Jurkat, Clone E6-1 (cell line): ENCODE data around the gene GNPDA2. TPM values are rescaled to one million over a fixed set of nuclear protein-coding genes. Genes with fewer than 3 reads are reported as not detected.
"Not testable (repeated sequence)": the region's sequence is repeated elsewhere in the genome, so short reads cannot be mapped to it uniquely, and the experiment has no call there.

Source experiments
- DNase-seq: peaks from one replicate; pipeline ENCODE4 v3.0.0-alpha.2; 2011; ENCODE audit warnings: low read depth, low spot score
- H3K4me3 ChIP-seq: 2 replicates; pipeline ENCODE4 v1.5.1; 2011; ENCODE audit warnings: mild to moderate bottlenecking, low read length, control low read depth, moderate library complexity
- polyA plus RNA-seq: library from polyadenylated mRNA; unstranded; fragments of >200 nt; gene quantifications from one replicate; pipeline ENCODE4 v1.2.1, GENCODE V29; 2012; ENCODE audit warnings: missing spikeins; ENCODE audit not compliant: insufficient read length, insufficient read depth

Gene GNPDA2
- 27.0 TPM for polyA plus RNA-seq

DNA sequence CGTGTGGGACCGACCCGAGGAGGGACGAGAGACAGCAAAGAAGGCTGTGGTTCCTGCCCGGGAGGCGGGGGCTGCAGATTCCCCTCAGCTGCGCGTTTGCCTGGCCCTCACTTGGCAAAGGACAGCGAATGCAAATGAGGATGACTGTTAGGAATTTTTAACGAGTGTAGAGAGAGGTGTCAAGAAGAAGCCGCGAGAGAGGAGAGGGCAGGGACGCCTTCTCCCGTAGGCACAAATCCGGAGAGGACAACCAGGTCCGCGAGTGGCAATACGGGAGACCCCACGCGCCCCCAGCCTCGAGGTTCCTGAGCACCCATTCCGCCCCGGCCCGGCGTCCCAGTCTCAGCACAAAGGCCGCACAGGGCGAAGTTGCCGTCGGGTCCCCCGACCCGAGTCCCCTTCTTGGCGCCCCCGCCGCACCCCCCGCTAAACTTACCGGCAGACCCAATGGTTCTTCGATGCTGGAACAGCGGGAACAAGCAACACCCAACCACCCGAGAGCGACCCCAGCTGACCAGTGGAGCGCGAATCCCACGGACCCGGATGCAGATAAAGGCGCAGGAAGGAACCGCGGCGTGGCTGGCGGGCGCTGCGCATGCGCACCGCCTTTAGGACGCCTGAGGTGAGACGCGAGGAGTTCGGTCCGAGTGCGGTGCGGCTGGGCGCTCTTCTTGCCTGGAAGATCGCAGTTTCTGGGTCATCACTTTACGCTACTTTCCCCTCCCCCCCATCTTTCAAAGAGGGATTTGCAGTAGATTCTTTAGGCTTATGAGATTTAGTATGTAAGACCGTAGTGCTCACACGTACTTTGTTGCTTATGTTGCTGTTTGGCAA is at the start of gene GNPDA2:
Gene GNPDA2, minus strand, starts transcription at position 519 of the 834 bp plus-strand sequence. CDS start 4,349 bp downstream, outside the sequence.
- peak within 1 kb of the TSS; percentile 85 for H3K4me3 ChIP-seq
- DNase-seq = peak; percentile 71

- H3K4me3 ChIP-seq = no peak overlapping the region
- DNase-seq = no peak
Measured at GRCh38 chr4:44772340-44772739, 46.0 kb upstream of the GNPDA2 start.

DNA sequence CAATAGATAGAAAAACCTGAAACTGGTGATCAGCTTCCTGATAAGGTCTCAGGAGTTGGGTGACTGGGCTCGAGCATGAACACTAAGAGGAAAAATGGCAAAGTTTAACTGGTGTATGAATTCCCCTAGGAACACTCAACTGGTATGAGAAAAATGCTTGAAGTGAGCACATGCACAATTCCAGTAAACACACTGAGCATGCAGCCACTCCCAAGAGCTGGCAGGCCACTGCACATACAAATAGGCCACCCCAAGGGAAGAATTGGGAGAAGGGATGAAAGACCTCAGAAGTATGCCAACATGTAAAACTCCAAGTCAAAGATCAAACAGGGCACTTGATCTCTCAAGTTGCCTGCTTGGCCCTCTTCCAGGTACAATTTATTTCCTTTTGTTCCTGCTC is 45.4 kb upstream of the GNPDA2 start:
- DNase-seq = no peak
- H3K4me3 ChIP-seq = no peak overlapping the region

GRCh38 chr4:44766453-44766852 is 40.1 kb upstream of the GNPDA2 start:
- DNase-seq = no peak

GRCh38 chr4:44765116-44765515 is 38.8 kb upstream of the GNPDA2 start:
- no peak overlapping the region for H3K4me3 ChIP-seq
- no peak for DNase-seq

More at GRCh38 chr4:44766453-44766852, 40.1 kb upstream of the GNPDA2 start:
- H3K4me3 ChIP-seq = no peak overlapping the region

DNA sequence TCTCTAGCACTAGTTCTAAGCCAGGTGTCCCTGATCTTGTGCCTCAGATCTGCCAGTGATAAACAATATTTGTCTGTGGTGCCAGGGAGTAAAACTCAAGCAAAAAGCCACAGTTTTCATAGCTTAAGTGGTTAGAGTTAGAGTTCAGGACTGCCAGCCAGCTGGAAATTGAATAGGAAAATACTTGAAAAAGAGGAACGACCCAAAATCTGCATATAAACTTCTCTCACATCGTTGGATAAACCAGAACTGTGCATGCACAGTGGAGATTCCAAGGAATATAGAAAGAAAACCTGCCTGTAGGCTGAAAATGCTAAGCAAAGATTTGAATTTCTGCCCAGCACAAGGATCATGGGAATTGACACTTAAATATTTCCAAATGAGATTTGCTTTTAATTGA is 35.0 kb upstream of the GNPDA2 start:
- no peak for DNase-seq
- H3K4me3 ChIP-seq = no peak overlapping the region

GRCh38 chr4:44760142-44760898 is 34.0 kb upstream of the GNPDA2 start:
- H3K4me3 ChIP-seq = no peak overlapping the region
- peak; percentile 26 for DNase-seq

DNA sequence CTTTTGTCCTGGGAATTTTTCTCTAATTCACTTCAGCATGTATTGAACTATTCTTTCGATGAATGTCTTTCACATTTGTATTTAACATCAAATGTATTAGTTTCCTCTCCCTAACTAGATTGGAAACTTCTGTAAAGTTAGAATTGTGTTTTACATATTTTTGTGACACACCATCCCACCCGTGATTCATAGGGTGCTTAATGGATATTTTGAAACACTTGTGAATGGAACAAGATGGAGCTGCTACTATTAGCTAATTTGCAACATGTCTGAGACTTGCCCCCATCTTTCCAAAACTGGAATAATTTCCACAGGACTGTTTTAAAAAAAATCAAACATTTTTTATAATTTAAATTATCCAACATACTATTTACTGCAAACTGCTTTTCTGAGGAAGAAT is 30.2 kb upstream of the GNPDA2 start:
- no peak overlapping the region for H3K4me3 ChIP-seq
- no peak for DNase-seq

DNA sequence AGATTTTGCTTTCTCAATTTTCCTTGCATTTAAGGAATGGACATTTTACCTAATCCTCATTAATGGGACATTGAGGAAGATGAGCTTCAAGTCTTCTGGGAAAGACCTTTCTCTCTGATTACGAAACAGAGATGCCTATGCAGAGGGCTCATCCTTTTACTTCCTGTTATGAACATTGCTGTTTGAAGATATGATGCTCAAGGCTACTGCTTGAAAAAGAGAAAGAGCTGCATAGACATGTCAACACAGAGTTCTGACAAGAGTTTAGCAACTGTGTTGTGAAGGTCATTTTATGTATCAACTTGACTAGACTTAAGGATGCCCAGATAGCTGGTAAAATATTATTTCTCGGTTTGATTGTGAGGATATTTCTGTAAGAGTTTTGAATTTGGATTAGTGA is 13.8 kb upstream of the GNPDA2 start:
- H3K4me3 ChIP-seq = no peak overlapping the region
- no peak for DNase-seq

- H3K4me3 ChIP-seq = no peak overlapping the region
- DNase-seq = peak; percentile 6
Measured at GRCh38 chr4:44738615-44739014, 12.3 kb upstream of the GNPDA2 start.

DNA sequence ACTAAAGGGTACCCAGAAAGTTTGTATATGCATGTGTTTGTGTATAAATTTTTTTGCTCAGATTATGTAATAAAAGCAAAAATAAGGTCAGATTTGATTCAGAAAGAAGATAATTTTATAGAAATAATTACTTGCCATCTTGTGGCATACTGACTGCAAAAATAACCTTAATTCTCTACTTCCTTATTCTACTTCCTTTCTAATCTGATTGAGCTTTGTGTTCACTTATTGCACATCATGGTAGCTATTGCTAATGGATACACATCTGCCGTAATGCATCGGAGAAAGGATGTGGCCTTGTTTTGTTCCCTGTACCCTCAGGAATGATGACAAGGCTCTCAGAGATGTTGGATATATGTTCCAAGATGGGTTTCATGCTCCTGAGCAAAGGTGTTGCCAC is 10.5 kb upstream of the GNPDA2 start:
- DNase-seq = no peak
- no peak overlapping the region for H3K4me3 ChIP-seq

DNA sequence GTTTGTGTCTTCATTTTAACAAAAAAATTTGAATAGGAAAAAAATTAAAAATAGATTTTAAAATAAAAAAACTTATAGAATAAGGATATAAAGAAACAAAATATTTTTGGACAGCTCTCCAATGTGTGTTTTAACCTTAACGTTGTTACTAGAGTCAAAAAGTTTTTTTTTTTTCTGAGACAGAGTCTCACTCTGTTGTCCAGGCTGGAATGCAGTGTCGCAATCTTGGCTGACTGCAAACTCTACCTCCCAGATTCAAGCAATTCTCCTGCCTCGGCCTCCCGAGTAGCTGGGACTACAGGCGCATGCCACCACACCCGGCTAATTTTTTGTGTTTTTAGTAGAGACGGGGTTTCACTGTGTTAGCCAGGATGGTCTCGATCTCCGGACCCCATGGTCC is 2.3 kb upstream of the GNPDA2 start:
- H3K4me3 ChIP-seq, DNase-seq: not testable (repeated sequence)

DNA sequence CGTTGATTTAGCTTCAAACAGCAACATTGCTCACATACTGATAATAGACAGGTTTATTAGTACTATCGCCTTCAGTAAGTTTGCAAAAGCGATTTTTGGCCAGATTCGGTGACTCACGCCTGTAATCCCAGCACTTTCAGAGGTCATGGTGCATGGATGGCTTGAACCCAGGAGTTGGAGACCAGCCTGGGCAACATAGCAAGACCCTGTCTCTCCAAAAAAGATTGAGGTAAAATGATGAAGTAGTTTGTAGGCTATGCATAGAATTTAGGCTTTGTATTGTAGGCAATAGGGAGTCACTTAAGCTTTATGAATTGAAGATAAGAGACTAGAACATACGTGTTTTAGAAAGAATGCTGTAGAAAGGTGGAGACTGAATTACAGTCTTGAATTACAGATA is 1.1 kb upstream of the GNPDA2 start:
- H3K4me3 ChIP-seq = no peak overlapping the region
- no peak for DNase-seq

- peak overlapping the region; percentile 85 for H3K4me3 ChIP-seq
- peak; percentile 4 for DNase-seq
Measured at GRCh38 chr4:44725726-44726037, 674 bp downstream of the GNPDA2 start.

DNA sequence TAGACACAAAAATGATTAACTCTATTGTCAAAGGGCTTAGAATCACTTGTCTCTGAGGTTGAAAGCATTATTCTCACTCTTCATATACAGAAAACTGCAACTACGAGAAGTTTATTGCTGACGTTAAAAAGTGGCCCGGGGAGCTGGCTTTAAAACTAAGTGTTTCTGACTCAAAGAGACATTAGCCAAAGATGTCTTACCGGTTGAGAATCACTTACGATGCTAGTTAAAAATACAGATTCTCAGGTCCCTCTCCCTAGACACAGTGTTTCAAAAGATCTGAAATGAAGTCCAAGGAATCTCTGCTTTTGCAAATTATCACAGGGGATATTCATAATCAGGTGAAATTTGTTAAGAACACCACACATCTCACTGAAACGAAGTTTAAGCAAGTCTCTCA is 1.2 kb downstream of the GNPDA2 start:
- no peak for DNase-seq
- peak overlapping the region; percentile 85 for H3K4me3 ChIP-seq

- no peak overlapping the region for H3K4me3 ChIP-seq
- no peak for DNase-seq
Measured at GRCh38 chr4:44722001-44722400, 4.4 kb downstream of the GNPDA2 start.

DNA sequence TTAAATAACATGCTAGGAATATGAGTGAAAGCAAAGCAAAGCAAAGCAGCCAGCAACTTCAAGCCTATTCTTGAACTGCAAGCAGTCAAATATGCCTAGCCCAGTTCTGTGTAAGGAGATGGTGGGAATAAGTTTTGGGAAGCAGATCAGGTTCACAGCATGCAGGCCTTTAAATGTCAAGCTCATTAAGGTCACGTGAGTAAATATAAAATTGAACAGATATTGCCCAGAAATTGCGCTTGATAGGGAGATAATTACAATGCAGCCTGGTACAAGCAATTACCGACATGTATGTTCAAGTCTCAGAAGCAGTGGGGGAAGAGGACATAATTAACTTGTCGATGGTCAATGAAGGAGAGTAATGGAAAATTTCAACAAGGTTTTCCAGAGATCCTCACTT is 6.0 kb downstream of the GNPDA2 start:
- DNase-seq = no peak
- H3K4me3 ChIP-seq = no peak overlapping the region

- H3K4me3 ChIP-seq = no peak overlapping the region
- DNase-seq = no peak
Measured at GRCh38 chr4:44716597-44716996, 9.8 kb downstream of the GNPDA2 start.

GRCh38 chr4:44713125-44713524 is 13.2 kb downstream of the GNPDA2 start:
- no peak for DNase-seq

GRCh38 chr4:44704673-44705072 is 21.7 kb downstream of the GNPDA2 start:
- H3K4me3 ChIP-seq = no peak overlapping the region
- no peak for DNase-seq

More at GRCh38 chr4:44713125-44713524, 13.2 kb downstream of the GNPDA2 start:
- no peak overlapping the region for H3K4me3 ChIP-seq
